ENCODE measurements around the gene HLF.

The HLF gene

DNA sequence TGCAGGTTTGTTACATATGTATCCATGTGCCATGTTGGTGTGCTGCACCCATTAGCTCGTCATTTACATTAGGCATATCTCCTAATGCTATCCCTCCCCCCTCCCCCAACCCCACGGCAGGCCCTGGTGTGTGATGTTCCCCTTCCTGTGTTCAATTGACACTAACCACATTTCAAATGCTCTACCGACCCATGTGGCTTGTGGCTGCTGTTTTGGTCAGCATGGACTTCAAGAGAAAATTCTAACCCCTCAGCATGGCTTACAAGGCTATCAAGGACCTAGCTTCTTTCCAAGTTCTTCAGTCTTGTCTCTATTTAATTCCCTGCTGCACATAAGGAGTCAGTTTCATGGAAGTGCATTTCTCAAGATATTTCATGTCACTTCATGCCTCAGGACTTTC, 103.9 kb downstream of the HLF start:
- peak; percentile 47 for DNase-seq
